SK-N-SH (cell line): ENCODE measurements around the gene PSMF1. TPM values are rescaled to one million over a fixed set of nuclear protein-coding genes. Genes with fewer than 3 reads are reported as not detected.
A peak's percentile ranks its signal among the peaks of the same experiment; 100 is the strongest.

ENCODE experiments used
- CTCF ChIA-PET: fragments of 300-600, 350-600 bp; formaldehyde crosslinking; extraction: SDS; loops from one replicate; lab custom pipeline; 2021; lab: Yijun Ruan, JAX
- POLR2A ChIA-PET: fragments of 350-600 bp; sonication (Branson Sonifier 250); formaldehyde crosslinking; extraction: SDS; loops from one replicate; lab custom pipeline; 2020; ENCODE audit warnings: antibody characterized with exemption, inconsistent platforms; lab: Yijun Ruan, JAX
- DNase-seq: peaks from one replicate; pipeline ENCODE4 v3.0.0; 2012
- H2AFZ ChIP-seq: fragments of 200-600 bp; sonication (generic); 2 replicates; pipeline ENCODE4 v1.8.1; 2016; ENCODE audit warnings: antibody characterized with exemption, mild to moderate bottlenecking, low read depth
- H3F3A ChIP-seq: fragments of 200-600 bp; sonication (generic); replicated peaks from 2 replicates; pipeline ENCODE3; 2016; ENCODE audit warnings: antibody characterized with exemption, mild to moderate bottlenecking; ENCODE audit not compliant: insufficient read depth
- H3K27ac ChIP-seq, 2 experiments: fragments of 200-500 bp in 1 of 2; fragments of 200-600 bp in 1 of 2; sonication (Bioruptor generic) in 1 of 2; sonication (generic), shearing (Covaris generic) in 1 of 2; 2 replicates each; pipeline versions ENCODE4 v1.5.1 to v1.6.1; 2014 to 2016; ENCODE audit warnings: low read depth in 2 of 2, inconsistent platforms in 1 of 2, low read length in 1 of 2, mild to moderate bottlenecking in 1 of 2, mixed read lengths in 1 of 2
- H3K27me3 ChIP-seq: fragments of 200-600 bp; sonication (generic), shearing (Covaris generic); 2 replicates; pipeline ENCODE4 v1.6.1; 2016; ENCODE audit warnings: mixed run types; ENCODE audit not compliant: insufficient read depth
- H3K36me3 ChIP-seq, 2 experiments: fragments of 200-500 bp in 1 of 2; fragments of 200-600 bp in 1 of 2; sonication (Bioruptor generic) in 1 of 2; sonication (generic) in 1 of 2; replicated peaks in 1 of 2; 2 replicates each; pipeline versions ENCODE3 to v1.5.1; 2014 to 2016; ENCODE audit warnings: low read length in 1 of 2, mild to moderate bottlenecking in 1 of 2; ENCODE audit not compliant: insufficient read depth in 2 of 2, control insufficient read depth in 1 of 2
- H3K4me1 ChIP-seq, 2 experiments: fragments of 200-500 bp in 1 of 2; fragments of 200-600 bp in 1 of 2; sonication (Bioruptor generic) in 1 of 2; sonication (generic), shearing (Covaris generic) in 1 of 2; 2 replicates each; pipeline versions ENCODE4 v1.5.1 to v1.6.1; 2014 to 2016; ENCODE audit warnings: low read depth in 1 of 2, low read length in 1 of 2, mixed run types in 1 of 2; ENCODE audit not compliant: insufficient read depth in 2 of 2, control insufficient read depth in 1 of 2
- H3K4me2 ChIP-seq: fragments of 200-600 bp; sonication (generic), shearing (Covaris generic); 2 replicates; pipeline ENCODE4 v1.6.1; 2017; ENCODE audit warnings: mixed run types
- H3K4me3 ChIP-seq, 2 experiments: fragments of 200-500 bp in 1 of 2; fragments of 200-600 bp in 1 of 2; sonication (Bioruptor generic) in 1 of 2; sonication (generic), shearing (Covaris generic) in 1 of 2; 2 replicates each; pipeline versions ENCODE4 v1.5.1 to v1.8.1; 2014 to 2016; ENCODE audit warnings: low read depth in 2 of 2, inconsistent platforms in 1 of 2, low read length in 1 of 2, mild to moderate bottlenecking in 1 of 2, mixed read lengths in 1 of 2, moderate library complexity in 1 of 2
- H3K79me2 ChIP-seq: fragments of 200-600 bp; sonication (generic); 2 replicates; pipeline ENCODE4 v1.8.1; 2017; ENCODE audit warnings: mild to moderate bottlenecking; ENCODE audit not compliant: insufficient read depth
- H3K9ac ChIP-seq: fragments of 200-600 bp; sonication (generic); 2 replicates; pipeline ENCODE4 v1.6.1; 2017; ENCODE audit warnings: mixed run types
- H3K9me2 ChIP-seq: fragments of 200-600 bp; sonication (generic); 2 replicates; pipeline ENCODE4 v1.6.1; 2017; ENCODE audit warnings: mixed run types
- H3K9me3 ChIP-seq: fragments of 200-600 bp; sonication (generic); 2 replicates; pipeline ENCODE4 v1.6.1; 2017; ENCODE audit warnings: mixed run types, mild to moderate bottlenecking, moderate library complexity
- H4K20me1 ChIP-seq: fragments of 200-600 bp; sonication (generic); 2 replicates; pipeline ENCODE4 v1.6.1; 2017; ENCODE audit warnings: mild to moderate bottlenecking, mixed run types; ENCODE audit not compliant: insufficient read depth
- FOSL2 ChIP-seq: IDR thresholded peaks from 2 replicates; pipeline ENCODE4 v1.4.0; 2012; ENCODE audit warnings: low read depth, mild to moderate bottlenecking, moderate library complexity, borderline replicate concordance
- FOXM1 ChIP-seq: IDR thresholded peaks from 2 replicates; pipeline ENCODE4 v1.4.0; 2012; ENCODE audit warnings: low read depth, mild to moderate bottlenecking
- GABPA ChIP-seq: IDR thresholded peaks from 2 replicates; pipeline ENCODE4 v1.4.0; 2012; ENCODE audit warnings: low read depth, mild to moderate bottlenecking
- GATA2 ChIP-seq: sonication (generic); formaldehyde crosslinking; IDR thresholded peaks from 2 replicates; pipeline ENCODE4 v1.5.0; 2020; ENCODE audit warnings: mild to moderate bottlenecking, missing genetic modification reagents
- JUND ChIP-seq: IDR thresholded peaks from 2 replicates; pipeline ENCODE4 v1.4.0; 2012
- MEF2A ChIP-seq: IDR thresholded peaks from 2 replicates; pipeline ENCODE4 v1.4.0; 2012; ENCODE audit warnings: low read depth, borderline replicate concordance
- MXI1 ChIP-seq: IDR thresholded peaks from 2 replicates; pipeline ENCODE4 v1.6.1; 2012; ENCODE audit warnings: mild to moderate bottlenecking, low read depth, low read length, improper control_type of control experiment
- NFIC ChIP-seq: IDR thresholded peaks from 2 replicates; pipeline ENCODE4 v1.4.0; 2012; ENCODE audit warnings: borderline replicate concordance
- NRF1 ChIP-seq: IDR thresholded peaks from 2 replicates; pipeline ENCODE4 v1.6.1; 2012; ENCODE audit warnings: low read depth, mild to moderate bottlenecking, low read length
- RAD21 ChIP-seq: IDR thresholded peaks from 2 replicates; pipeline ENCODE4 v1.6.1; 2012; ENCODE audit warnings: mild to moderate bottlenecking, low read length
- RCOR1 ChIP-seq: fragments of 150-350 bp; IDR thresholded peaks from 2 replicates; pipeline ENCODE4 v1.6.1; 2017; ENCODE audit warnings: antibody characterized with exemption, low read length
- RFX5 ChIP-seq: IDR thresholded peaks from 2 replicates; pipeline ENCODE4 v1.6.1; 2012; ENCODE audit warnings: mild to moderate bottlenecking, improper control_type of control experiment, low read length
- SIN3A ChIP-seq: IDR thresholded peaks from 2 replicates; pipeline ENCODE4 v1.6.1; 2012; ENCODE audit warnings: low read depth, mild to moderate bottlenecking, low read length, moderate library complexity, borderline replicate concordance
- SMC3 ChIP-seq: IDR thresholded peaks from 2 replicates; pipeline ENCODE4 v1.6.1; 2012; ENCODE audit warnings: low read depth, low read length, improper control_type of control experiment
- TCF12 ChIP-seq: IDR thresholded peaks from 2 replicates; pipeline ENCODE4 v1.4.0; 2012
- TEAD4 ChIP-seq: IDR thresholded peaks from 2 replicates; pipeline ENCODE4 v1.4.0; 2012; ENCODE audit warnings: mild to moderate bottlenecking, borderline replicate concordance; ENCODE audit not compliant: insufficient read depth
- YY1 ChIP-seq: IDR thresholded peaks from 2 replicates; pipeline ENCODE4 v1.4.0; 2012; ENCODE audit warnings: low read depth, mild to moderate bottlenecking
- WGBS: methylation state at CpG from one replicate; pipeline ENCODE4 v1.1.6; 2017; ENCODE audit warnings: low lambda C conversion rate; 5-methylcytosine and 5-hydroxymethylcytosine counted together
- polyA plus RNA-seq, 3 experiments: library from polyadenylated mRNA; depleted of rRNA; stranded (reverse); fragments of >200 nt; gene quantifications; 2 replicates each; pipeline ENCODE4 v1.2.3, GENCODE V29; 2012
- TF ChIP-seq, protein P1 (sequence below): IDR thresholded peaks from 2 replicates; pipeline ENCODE4 v1.4.0; 2012; ENCODE audit warnings: low read depth, borderline replicate concordance
- TF ChIP-seq, protein P2 (sequence below): IDR thresholded peaks from 2 replicates; pipeline ENCODE4 v1.6.1; 2012; ENCODE audit warnings: mild to moderate bottlenecking, low read depth, low read length, moderate library complexity
- TF ChIP-seq, protein P3 (sequence below): IDR thresholded peaks from 2 replicates; pipeline ENCODE4 v1.4.0; 2012; ENCODE audit warnings: low read depth, borderline replicate concordance
- TF ChIP-seq, protein P4 (sequence below): fragments of 200-600 bp; sonication (generic); IDR thresholded peaks from 2 replicates; pipeline ENCODE4 v1.6.1; 2017; ENCODE audit warnings: antibody characterized with exemption, mild to moderate bottlenecking, moderate library complexity
- TF ChIP-seq, protein P5 (sequence below): fragments of 150-350 bp; IDR thresholded peaks from 2 replicates; pipeline ENCODE4 v1.6.1; 2016; ENCODE audit warnings: mild to moderate bottlenecking, low read depth, low read length

The PSMF1 gene, protein sequence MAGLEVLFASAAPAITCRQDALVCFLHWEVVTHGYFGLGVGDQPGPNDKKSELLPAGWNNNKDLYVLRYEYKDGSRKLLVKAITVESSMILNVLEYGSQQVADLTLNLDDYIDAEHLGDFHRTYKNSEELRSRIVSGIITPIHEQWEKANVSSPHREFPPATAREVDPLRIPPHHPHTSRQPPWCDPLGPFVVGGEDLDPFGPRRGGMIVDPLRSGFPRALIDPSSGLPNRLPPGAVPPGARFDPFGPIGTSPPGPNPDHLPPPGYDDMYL
- polyA plus RNA-seq (2012; rRNA removed): 86.0 and 103 TPM in 2 replicates
- polyA plus RNA-seq (2012; cell fraction: cytosol; rRNA removed): 82.3 and 106 TPM in 2 replicates
- 67.8 and 70.6 TPM in 2 replicates for polyA plus RNA-seq (2012; cell fraction: nucleus; rRNA removed)

DNA sequence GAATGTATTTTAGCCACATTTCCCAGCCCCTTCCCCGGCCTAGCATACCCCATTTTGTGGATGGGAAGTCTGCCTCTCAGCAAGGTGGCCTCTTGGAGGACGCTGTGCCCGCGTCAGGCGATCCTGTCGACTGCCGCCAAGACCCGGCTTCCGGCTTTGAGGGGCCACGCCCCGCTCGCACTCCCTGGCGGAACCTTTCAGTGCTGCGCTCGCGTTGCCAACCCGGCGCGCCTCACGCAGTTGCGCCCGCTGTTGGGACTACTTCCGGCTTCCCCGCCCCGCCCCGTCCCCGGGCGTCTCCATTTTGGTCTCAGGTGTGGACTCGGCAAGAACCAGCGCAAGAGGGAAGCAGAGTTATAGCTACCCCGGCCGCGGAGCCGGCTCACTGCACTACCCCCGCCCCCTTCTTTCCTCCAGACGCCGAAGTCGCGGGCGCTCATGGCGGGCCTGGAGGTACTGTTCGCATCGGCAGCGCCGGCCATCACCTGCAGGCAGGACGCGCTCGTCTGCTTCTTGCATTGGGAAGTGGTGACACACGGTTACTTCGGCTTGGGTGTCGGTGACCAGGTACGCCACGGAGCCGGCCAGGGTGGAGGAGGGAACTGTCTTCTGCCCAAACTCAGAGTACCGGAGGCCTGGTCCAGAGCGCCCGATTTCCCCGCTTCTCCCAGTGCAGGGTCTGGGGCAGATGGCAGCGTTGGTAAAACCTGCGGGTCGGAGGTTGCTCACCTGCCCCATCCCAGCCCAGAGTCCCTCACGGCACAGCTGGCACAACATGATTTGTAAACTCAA is at the start of gene PSMF1:
PSMF1 (plus strand) TSS at position 267 of the 792 bp plus-strand sequence; CDS start at position 439, 172 bp downstream.
- H3K9me3 ChIP-seq: no peaks in the 10 kb centered on the region
- ChIA-PET CTCF (interaction anchor here (0.7 to 5.2 kb wide), 4 partner anchors 10 to 163 kb away, joined by 3 to 41 read pairs (median 3); no protein-coding TSS in a partner anchor), POLR2A (no interaction called here)
- H3F3A ChIP-seq: no peaks in the 10 kb centered on the region
- no peaks in the 10 kb centered on the region for H3K27me3 ChIP-seq
- H3K4me2 ChIP-seq: peak within 1 kb of the TSS; percentile 83
- peak within 1 kb of the TSS; percentile 16 to 67; a peak in 2 of 4 replicates for H3K27ac ChIP-seq
- H3K4me3 ChIP-seq: peak within 1 kb of the TSS; percentile 99 to 100
- no peaks in the 10 kb centered on the region for H3K9me2 ChIP-seq
- H3K79me2 ChIP-seq: peaks cover 57% of the 10 kb centered on the region
- DNase-seq: peak; percentile 95
- peaks cover under 1% of the 10 kb centered on the region; the same call in 1 of the 2 replicates for H4K20me1 ChIP-seq
- peaks cover 12 to 30% of the 10 kb centered on the region in 2 experiments; a peak in 3 of 4 replicates for H3K4me1 ChIP-seq
- H3K9ac ChIP-seq: peak within 1 kb of the TSS; percentile 83
- peaks cover 4 to 14% of the 10 kb centered on the region in 2 experiments for H3K36me3 ChIP-seq
- WGBS: 0% methylated on average over 22 of the region's 62 CpGs
- peak within 1 kb of the TSS; percentile 96 for H2AFZ ChIP-seq
- TF ChIP-seq FOXM1 (0 out of 2 replicates have a peak, but pooled peaks have one; percentile 57), SMC3 (no peak), RCOR1 (no peak), TCF12 (no peak), RAD21 (no peak), TEAD4 (peak; percentile 42; the same call in 1 of the 2 replicates), MXI1 (peak; percentile 93), YY1 (peak; percentile 91), JUND (peak; percentile 7; the same call in 1 of the 2 replicates), FOSL2 (peak; percentile 19; the same call in 1 of the 2 replicates), MEF2A (no peak), NRF1 (no peak), GABPA (peak; percentile 95), SIN3A (peak; percentile 96), GATA2 (CRISPR knock-in tag) (no peak), NFIC (peak; percentile 29; the same call in 1 of the 2 replicates), RFX5 (no peak)
- TF ChIP-seq, protein P1, sequence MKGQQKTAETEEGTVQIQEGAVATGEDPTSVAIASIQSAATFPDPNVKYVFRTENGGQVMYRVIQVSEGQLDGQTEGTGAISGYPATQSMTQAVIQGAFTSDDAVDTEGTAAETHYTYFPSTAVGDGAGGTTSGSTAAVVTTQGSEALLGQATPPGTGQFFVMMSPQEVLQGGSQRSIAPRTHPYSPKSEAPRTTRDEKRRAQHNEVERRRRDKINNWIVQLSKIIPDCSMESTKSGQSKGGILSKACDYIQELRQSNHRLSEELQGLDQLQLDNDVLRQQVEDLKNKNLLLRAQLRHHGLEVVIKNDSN: peak; percentile 65
- TF ChIP-seq, protein P2, sequence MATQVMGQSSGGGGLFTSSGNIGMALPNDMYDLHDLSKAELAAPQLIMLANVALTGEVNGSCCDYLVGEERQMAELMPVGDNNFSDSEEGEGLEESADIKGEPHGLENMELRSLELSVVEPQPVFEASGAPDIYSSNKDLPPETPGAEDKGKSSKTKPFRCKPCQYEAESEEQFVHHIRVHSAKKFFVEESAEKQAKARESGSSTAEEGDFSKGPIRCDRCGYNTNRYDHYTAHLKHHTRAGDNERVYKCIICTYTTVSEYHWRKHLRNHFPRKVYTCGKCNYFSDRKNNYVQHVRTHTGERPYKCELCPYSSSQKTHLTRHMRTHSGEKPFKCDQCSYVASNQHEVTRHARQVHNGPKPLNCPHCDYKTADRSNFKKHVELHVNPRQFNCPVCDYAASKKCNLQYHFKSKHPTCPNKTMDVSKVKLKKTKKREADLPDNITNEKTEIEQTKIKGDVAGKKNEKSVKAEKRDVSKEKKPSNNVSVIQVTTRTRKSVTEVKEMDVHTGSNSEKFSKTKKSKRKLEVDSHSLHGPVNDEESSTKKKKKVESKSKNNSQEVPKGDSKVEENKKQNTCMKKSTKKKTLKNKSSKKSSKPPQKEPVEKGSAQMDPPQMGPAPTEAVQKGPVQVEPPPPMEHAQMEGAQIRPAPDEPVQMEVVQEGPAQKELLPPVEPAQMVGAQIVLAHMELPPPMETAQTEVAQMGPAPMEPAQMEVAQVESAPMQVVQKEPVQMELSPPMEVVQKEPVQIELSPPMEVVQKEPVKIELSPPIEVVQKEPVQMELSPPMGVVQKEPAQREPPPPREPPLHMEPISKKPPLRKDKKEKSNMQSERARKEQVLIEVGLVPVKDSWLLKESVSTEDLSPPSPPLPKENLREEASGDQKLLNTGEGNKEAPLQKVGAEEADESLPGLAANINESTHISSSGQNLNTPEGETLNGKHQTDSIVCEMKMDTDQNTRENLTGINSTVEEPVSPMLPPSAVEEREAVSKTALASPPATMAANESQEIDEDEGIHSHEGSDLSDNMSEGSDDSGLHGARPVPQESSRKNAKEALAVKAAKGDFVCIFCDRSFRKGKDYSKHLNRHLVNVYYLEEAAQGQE: peak; percentile 71
- TF ChIP-seq, protein P3, sequence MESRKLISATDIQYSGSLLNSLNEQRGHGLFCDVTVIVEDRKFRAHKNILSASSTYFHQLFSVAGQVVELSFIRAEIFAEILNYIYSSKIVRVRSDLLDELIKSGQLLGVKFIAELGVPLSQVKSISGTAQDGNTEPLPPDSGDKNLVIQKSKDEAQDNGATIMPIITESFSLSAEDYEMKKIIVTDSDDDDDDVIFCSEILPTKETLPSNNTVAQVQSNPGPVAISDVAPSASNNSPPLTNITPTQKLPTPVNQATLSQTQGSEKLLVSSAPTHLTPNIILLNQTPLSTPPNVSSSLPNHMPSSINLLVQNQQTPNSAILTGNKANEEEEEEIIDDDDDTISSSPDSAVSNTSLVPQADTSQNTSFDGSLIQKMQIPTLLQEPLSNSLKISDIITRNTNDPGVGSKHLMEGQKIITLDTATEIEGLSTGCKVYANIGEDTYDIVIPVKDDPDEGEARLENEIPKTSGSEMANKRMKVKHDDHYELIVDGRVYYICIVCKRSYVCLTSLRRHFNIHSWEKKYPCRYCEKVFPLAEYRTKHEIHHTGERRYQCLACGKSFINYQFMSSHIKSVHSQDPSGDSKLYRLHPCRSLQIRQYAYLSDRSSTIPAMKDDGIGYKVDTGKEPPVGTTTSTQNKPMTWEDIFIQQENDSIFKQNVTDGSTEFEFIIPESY: no peak
- TF ChIP-seq, protein P4, sequence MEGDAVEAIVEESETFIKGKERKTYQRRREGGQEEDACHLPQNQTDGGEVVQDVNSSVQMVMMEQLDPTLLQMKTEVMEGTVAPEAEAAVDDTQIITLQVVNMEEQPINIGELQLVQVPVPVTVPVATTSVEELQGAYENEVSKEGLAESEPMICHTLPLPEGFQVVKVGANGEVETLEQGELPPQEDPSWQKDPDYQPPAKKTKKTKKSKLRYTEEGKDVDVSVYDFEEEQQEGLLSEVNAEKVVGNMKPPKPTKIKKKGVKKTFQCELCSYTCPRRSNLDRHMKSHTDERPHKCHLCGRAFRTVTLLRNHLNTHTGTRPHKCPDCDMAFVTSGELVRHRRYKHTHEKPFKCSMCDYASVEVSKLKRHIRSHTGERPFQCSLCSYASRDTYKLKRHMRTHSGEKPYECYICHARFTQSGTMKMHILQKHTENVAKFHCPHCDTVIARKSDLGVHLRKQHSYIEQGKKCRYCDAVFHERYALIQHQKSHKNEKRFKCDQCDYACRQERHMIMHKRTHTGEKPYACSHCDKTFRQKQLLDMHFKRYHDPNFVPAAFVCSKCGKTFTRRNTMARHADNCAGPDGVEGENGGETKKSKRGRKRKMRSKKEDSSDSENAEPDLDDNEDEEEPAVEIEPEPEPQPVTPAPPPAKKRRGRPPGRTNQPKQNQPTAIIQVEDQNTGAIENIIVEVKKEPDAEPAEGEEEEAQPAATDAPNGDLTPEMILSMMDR: 0 out of 2 replicates have a peak, but pooled peaks have one; percentile 7
- TF ChIP-seq, protein P5, sequence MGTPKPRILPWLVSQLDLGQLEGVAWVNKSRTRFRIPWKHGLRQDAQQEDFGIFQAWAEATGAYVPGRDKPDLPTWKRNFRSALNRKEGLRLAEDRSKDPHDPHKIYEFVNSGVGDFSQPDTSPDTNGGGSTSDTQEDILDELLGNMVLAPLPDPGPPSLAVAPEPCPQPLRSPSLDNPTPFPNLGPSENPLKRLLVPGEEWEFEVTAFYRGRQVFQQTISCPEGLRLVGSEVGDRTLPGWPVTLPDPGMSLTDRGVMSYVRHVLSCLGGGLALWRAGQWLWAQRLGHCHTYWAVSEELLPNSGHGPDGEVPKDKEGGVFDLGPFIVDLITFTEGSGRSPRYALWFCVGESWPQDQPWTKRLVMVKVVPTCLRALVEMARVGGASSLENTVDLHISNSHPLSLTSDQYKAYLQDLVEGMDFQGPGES: peak; percentile 40
